WI38 (cell line): ENCODE results near the gene PPP2R2C.

Experiments
- H3K4me3 ChIP-seq: 2 replicates; pipeline ENCODE4 v1.5.1; 2011; ENCODE audit warnings: low read depth, mild to moderate bottlenecking, control low read depth, low read length
- TF ChIP-seq, protein P1 (sequence below): IDR thresholded peaks from 2 replicates; pipeline ENCODE4 v1.5.1; 2012; ENCODE audit warnings: low read depth, mild to moderate bottlenecking, control low read depth, low read length

The PPP2R2C gene

DNA sequence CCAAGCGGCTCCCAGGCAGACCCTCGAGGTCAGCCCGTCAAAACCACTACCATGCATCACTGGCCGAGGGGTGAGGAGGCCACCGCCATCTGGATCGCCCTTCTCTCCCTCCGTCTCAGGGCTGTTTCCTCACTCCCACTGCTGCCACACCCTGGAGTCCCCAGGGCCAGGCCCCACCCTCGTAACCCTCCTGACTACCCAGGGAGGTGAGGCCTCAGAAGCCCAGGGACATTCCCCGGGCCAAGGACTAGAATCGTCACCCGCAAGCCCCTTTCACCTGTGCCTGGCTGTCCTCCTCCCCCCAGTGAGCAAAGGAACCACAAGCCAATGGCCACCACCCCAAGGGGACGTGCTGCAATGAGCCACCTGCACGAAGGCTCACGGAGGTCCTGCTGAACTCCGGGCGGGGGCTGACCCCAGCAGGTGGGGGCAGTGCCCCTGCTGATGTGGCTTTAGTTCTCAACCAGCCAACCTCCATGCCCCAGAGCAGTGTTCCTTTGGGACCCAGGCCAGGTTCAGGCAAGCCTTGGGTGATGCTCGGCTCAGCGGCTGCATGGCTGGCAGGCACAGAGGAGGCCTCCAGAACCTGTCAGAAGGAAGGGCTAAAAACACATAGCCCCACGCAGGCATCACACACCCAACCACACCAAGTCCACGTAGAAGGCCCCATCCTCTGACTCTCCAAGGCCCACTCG, 23.8 kb downstream of the PPP2R2C start:
- TF ChIP-seq, protein P1, sequence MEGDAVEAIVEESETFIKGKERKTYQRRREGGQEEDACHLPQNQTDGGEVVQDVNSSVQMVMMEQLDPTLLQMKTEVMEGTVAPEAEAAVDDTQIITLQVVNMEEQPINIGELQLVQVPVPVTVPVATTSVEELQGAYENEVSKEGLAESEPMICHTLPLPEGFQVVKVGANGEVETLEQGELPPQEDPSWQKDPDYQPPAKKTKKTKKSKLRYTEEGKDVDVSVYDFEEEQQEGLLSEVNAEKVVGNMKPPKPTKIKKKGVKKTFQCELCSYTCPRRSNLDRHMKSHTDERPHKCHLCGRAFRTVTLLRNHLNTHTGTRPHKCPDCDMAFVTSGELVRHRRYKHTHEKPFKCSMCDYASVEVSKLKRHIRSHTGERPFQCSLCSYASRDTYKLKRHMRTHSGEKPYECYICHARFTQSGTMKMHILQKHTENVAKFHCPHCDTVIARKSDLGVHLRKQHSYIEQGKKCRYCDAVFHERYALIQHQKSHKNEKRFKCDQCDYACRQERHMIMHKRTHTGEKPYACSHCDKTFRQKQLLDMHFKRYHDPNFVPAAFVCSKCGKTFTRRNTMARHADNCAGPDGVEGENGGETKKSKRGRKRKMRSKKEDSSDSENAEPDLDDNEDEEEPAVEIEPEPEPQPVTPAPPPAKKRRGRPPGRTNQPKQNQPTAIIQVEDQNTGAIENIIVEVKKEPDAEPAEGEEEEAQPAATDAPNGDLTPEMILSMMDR, result no peak
- H3K4me3 ChIP-seq, result no peak overlapping the region

DNA sequence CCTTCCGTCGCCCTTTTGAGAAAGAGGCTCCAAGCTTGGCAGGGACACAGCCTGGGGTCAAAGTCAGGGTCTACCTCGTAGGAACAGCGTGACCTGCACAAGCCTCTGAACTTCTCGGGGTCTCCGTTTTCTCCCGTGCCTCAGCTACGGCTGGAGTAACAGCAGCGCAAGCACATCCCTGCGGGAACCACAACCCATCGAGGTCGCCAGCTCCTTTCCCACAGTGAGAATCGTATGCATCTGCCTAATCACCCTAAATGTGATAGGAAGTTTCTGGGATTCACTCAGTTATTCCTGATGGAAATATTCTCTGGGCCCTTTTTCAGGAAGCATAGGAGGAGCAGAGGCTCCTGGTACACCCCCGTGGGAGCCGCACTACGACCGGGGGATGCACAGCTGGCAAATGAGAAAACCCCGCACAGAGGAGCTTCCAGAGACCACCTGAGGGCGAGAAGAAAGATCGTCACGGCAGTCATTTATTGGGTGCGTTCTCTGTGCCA, 24.7 kb downstream of the PPP2R2C start:
- no peak overlapping the region for H3K4me3 ChIP-seq
- TF ChIP-seq, protein P1, result no peak

DNA sequence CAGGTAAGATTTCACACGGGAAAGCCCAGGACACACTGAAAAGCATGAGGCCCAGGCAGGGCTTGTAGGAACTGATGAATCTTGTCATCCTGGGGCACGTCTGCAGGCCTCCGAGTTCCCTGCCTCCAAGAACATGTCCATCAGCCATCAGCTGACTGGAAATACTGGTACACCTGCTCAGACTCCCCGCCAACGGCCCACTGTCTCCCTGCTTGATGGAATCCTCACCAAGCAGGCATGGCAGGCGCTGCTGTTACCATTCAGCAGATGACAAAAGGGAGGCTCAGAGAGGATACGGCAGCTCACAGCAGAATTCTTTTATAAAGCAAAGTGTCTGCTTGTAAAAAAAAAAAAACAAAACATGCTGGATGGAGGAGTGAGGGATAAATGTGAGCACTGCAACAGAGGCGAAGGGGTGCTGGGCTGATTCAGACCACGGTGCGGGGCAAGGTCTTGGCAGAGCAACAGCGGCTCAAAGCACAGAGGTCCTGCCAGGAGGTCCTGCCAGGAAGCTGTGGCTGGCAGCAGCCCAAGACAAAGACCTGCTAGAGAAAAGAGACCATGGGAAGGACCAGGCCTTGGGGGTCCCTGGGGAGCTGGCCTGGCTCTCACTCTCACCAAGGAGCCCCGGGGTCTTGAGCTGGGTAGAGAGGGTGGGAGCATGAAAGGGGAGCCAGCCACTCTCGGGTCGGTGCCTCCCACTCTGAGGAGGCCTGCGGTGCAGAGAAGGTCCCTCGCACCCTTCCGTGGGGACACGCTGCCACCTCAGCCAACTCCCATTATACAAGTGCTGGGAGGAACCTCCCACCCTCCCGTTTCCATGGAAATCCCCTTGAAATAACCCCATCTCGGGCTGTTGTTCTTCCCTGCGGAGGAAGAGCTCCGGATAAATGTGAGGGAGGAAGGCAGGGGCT, 25.6 kb downstream of the PPP2R2C start:
- TF ChIP-seq, protein P1, result no peak
- H3K4me3 ChIP-seq, result no peak overlapping the region

DNA sequence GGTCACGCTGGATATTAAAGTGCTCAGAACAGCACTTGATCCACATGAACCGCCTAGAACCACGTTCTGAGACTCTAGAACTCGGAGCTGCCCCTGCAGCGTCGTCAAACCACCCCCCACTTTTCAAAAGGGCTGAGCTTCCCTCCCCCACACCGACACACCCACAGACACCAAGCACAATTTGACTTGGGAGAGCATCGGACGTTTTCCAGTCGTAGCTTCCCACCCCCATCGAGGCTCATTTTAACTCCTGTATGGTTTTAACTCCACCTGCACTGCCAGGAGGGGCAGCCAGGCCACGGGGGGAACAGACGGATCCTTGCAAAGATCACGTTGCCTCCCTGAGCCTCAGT, 26.3 kb downstream of the PPP2R2C start:
- TF ChIP-seq, protein P1, result no peak
- no peak overlapping the region for H3K4me3 ChIP-seq

DNA sequence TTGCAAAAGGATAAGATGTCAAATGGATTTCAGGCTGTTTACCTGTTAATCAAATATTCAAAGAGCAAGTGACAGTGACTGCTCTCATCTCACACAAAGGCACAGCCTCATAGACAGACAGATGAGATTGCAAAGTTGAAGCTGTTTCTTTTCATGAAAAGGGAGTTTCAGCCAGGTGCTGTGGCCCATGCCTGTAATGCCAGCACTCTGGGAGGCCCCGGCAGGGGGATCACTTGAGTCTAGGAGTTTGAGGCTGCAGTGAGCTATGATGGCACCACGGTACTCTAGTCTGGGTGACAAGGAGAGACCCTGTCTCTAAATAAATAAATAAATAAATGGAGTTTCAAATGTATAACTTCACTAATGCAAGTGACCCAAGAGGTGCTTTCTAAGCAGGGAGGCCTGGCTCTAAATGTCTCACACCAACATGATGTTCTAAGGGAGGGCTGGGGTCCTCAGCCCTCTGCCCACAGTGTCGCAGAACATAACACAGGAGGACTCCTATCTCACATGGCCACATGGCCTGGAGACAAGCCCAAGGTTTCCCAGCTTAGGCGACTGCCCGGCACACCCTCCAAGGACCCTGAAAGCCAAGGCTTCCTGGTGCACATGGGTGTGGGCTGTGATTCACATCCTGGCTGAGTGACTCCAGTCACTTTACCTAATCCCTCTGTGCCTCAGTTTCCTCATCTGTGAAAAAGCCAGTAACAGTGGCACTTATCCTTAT, 26.8 kb downstream of the PPP2R2C start:
- H3K4me3 ChIP-seq, result no peak overlapping the region
- TF ChIP-seq, protein P1, result no peak

DNA sequence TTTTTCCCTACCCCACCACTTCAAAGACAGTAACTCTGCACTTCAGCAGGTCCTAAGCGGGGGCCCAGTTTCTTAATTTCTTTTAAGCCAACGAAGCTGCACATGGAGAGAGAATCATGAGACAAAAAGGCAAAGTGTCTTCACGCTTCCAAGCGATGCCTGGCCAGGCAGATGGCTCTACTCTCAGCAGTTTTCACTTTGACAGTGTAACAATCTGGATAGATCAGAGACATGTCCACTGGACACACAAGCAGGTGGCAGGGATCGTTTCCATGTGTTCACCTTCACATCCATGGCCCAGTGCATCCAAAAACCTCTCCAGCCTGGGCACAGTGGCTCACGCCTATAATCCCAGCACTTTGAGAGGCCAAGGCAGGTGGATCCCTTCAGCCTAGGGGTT, 27.8 kb downstream of the PPP2R2C start:
- no peak overlapping the region for H3K4me3 ChIP-seq
- TF ChIP-seq, protein P1, result no peak
